Measurements from ENCODE around the gene OR10H1. TPM values are rescaled to one million over a fixed set of nuclear protein-coding genes. Genes with fewer than 3 reads are reported as not detected.

OR10H1 gene
- total RNA-seq, 1 experiment from 2014 or later = 0.17 TPM

DNA sequence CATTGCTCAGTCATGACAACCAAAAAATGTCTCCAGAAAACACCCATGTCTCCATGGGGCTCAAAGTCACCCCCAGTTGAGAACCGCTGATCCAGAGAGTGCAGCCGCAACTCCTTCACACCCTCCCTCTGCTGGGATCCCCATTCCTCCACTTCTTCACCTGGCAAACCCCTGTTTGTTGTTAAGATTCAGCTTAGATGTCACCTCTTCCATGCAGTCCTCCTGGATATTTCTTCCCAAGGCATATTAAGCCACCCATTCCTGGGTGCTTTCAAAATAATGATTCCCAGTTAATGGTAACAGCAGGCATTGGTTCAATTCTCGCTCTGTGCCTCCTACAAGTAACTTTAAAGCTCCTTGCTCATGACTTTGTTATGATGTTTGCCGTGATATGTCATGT is 4.0 kb downstream of the OR10H1 start:
- ChIA-PET CTCF (interaction anchor here (0.7 to 1.5 kb wide), 14 partner anchors 13 to 575 kb away, joined by 3 to 6 read pairs (median 3); partner anchors contain the start of genes CYP4F11 and FAM32A), RAD21 (ENCODE audit: low non-redundant PET in 1 of 2, low total read pairs in 2 of 2, uncharacterized antibody in 2 of 2, unreplicated experiment in 2 of 2) (interaction anchor here in 1 of 2 experiments (0.7 kb wide), 1 partner anchor 170 kb away, joined by 3 read pairs; no protein-coding TSS in a partner anchor), POLR2A (interaction anchor here (1.0 kb wide), 1 partner anchor 26 kb away, joined by 8 read pairs; no protein-coding TSS in a partner anchor)
- Histone ChIP-seq H3K9me2 (ENCODE audit: insufficient read depth) (no peaks in the 10 kb centered on the region), H3K79me2 (ENCODE audit: insufficient read depth, low read length) (no peaks in the 10 kb centered on the region), H2AFZ (ENCODE audit: low read depth, low read length, poor library complexity, severe bottlenecking) (no peak overlapping the region), H3K4me3 (replicated peaks in 1 of 2; ENCODE audit: low read depth in 1 of 2, low read length in 2 of 2) (no peak overlapping the region), H3K4me2 (ENCODE audit: low read length) (no peak overlapping the region), H3K9me3 (ENCODE audit: control insufficient read depth in 1 of 2, insufficient read depth in 1 of 2, low read depth in 1 of 2, low read length in 2 of 2) (no peaks in the 10 kb centered on the region), H4K20me1 (ENCODE audit: insufficient read depth) (no peaks in the 10 kb centered on the region), H3K9ac (ENCODE audit: low read length) (peak overlapping the region; percentile 35; the same call in 1 of the 2 replicates), H3K27me3 (ENCODE audit: insufficient read depth, low read length) (no peaks in the 10 kb centered on the region), H3K27ac (ENCODE audit: low read depth, low read length) (no peak overlapping the region), H3K36me3 (ENCODE audit: control insufficient read depth in 1 of 2, insufficient read depth in 2 of 2, low read length in 2 of 2) (no peaks in the 10 kb centered on the region), H3K4me1 (ENCODE audit: control insufficient read depth in 1 of 2, insufficient read depth in 2 of 2, low read length in 2 of 2) (peaks cover 33 to 56% of the 10 kb centered on the region in 2 experiments)
- no TSS peak for BruUV-seq (replicated peaks)
- no peak for ATAC-seq
- intact Hi-C loops (cut with micrococcal nuclease) = no loop called here
- no peak for TF ChIP-seq FOSL1 (IDR thresholded peaks at IDR 0.05; ENCODE audit: low read depth)
- TF ChIP-seq, protein P1, sequence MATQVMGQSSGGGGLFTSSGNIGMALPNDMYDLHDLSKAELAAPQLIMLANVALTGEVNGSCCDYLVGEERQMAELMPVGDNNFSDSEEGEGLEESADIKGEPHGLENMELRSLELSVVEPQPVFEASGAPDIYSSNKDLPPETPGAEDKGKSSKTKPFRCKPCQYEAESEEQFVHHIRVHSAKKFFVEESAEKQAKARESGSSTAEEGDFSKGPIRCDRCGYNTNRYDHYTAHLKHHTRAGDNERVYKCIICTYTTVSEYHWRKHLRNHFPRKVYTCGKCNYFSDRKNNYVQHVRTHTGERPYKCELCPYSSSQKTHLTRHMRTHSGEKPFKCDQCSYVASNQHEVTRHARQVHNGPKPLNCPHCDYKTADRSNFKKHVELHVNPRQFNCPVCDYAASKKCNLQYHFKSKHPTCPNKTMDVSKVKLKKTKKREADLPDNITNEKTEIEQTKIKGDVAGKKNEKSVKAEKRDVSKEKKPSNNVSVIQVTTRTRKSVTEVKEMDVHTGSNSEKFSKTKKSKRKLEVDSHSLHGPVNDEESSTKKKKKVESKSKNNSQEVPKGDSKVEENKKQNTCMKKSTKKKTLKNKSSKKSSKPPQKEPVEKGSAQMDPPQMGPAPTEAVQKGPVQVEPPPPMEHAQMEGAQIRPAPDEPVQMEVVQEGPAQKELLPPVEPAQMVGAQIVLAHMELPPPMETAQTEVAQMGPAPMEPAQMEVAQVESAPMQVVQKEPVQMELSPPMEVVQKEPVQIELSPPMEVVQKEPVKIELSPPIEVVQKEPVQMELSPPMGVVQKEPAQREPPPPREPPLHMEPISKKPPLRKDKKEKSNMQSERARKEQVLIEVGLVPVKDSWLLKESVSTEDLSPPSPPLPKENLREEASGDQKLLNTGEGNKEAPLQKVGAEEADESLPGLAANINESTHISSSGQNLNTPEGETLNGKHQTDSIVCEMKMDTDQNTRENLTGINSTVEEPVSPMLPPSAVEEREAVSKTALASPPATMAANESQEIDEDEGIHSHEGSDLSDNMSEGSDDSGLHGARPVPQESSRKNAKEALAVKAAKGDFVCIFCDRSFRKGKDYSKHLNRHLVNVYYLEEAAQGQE (IDR thresholded peaks at IDR 0.05; ENCODE audit: low read depth) = no peak
- TF ChIP-seq, protein P2, sequence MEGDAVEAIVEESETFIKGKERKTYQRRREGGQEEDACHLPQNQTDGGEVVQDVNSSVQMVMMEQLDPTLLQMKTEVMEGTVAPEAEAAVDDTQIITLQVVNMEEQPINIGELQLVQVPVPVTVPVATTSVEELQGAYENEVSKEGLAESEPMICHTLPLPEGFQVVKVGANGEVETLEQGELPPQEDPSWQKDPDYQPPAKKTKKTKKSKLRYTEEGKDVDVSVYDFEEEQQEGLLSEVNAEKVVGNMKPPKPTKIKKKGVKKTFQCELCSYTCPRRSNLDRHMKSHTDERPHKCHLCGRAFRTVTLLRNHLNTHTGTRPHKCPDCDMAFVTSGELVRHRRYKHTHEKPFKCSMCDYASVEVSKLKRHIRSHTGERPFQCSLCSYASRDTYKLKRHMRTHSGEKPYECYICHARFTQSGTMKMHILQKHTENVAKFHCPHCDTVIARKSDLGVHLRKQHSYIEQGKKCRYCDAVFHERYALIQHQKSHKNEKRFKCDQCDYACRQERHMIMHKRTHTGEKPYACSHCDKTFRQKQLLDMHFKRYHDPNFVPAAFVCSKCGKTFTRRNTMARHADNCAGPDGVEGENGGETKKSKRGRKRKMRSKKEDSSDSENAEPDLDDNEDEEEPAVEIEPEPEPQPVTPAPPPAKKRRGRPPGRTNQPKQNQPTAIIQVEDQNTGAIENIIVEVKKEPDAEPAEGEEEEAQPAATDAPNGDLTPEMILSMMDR (IDR thresholded peaks at IDR 0.05 in 2 of 3, conservative IDR thresholded peaks at IDR 0.05 in 1 of 3; ENCODE audit: borderline replicate concordance in 1 of 3, insufficient read depth in 1 of 3, low read depth in 2 of 3, low read length in 2 of 3) = no peak
- TF ChIP-seq POLR2A (IDR thresholded peaks at IDR 0.05; ENCODE audit: borderline replicate concordance, extremely low read depth, insufficient read depth, insufficient read length) = no peak
- no peak for TF ChIP-seq SRF (IDR thresholded peaks at IDR 0.05; ENCODE audit: low read depth)
- TF ChIP-seq SIN3A (IDR thresholded peaks at IDR 0.05; ENCODE audit: low read depth) = no peak
- no peak for TF ChIP-seq ZNF274 (IDR thresholded peaks at IDR 0.05; ENCODE audit: low read depth, low read length)
- TF ChIP-seq ELF1 (IDR thresholded peaks at IDR 0.05; ENCODE audit: borderline replicate concordance, low read depth) = no peak
- no peak for TF ChIP-seq RAD21 (IDR thresholded peaks at IDR 0.05; ENCODE audit: low read depth)
- TF ChIP-seq CEBPB (IDR thresholded peaks at IDR 0.05; ENCODE audit: low read depth) = no peak
- no peak for TF ChIP-seq POLR2AphosphoS5 (IDR thresholded peaks at IDR 0.05; ENCODE audit: low read depth, low read length)
- TF ChIP-seq YY1 (IDR thresholded peaks at IDR 0.05; ENCODE audit: extremely low read depth, insufficient replicate concordance, low read depth, low read length) = no peak
- no peak for DNase-seq (ENCODE audit: low read depth, low spot score)

All from HCT116 (cell line).